ENCODE results near the gene CCNG1. TPM values are rescaled to one million over a fixed set of nuclear protein-coding genes. Genes with fewer than 3 reads are reported as not detected.
A peak's percentile ranks its signal among the peaks of the same experiment; 100 is the strongest.
"Not testable (repeated sequence)": the region's sequence is repeated elsewhere in the genome, so short reads cannot be mapped to it uniquely, and the experiment has no call there.

CCNG1 gene, protein sequence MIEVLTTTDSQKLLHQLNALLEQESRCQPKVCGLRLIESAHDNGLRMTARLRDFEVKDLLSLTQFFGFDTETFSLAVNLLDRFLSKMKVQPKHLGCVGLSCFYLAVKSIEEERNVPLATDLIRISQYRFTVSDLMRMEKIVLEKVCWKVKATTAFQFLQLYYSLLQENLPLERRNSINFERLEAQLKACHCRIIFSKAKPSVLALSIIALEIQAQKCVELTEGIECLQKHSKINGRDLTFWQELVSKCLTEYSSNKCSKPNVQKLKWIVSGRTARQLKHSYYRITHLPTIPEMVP
- 73.5 TPM for total RNA-seq

DNA sequence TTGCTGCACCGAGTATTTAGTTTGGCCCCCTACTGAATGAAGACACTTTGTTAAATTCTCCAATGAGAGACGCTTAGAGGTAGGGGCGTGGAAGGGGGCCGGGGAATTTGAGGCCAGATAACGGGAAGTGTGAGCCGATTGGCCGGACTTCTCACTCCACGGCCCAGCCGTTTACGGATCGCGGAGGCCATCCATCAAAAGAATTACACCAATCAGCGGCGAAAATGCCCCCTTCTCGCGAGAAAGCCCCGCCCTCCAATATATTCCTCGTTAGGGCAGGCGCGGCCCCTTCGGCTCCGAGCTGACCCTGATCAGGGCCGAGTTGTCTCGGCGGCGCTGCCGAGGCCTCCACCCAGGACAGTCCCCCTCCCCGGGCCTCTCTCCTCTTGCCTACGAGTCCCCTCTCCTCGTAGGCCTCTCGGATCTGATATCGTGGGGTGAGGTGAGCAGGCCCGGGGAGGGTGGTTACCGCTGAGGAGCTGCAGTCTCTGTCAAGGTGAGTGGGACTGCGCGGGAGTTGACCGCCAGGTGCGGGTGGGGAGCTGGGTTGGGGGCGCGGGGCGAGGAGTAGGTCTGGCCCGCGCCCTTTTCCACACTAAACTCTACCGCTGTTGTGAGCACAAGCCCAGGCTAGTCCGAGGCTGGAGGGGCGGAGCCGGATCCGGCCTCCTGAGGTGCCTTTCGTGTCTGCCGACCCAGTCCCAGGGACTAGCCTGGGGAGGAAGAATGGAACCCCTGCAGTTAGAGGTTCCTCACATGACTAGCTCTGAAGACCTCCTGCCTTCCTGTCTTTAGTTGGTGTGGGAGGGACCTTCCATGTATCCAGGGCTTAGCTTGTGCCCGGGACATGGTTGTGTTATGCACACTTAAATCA lies at the start of gene CCNG1:
CCNG1 (plus strand) TSS at position 287 of the 874 bp plus-strand sequence. CDS start 1,662 bp downstream, outside the sequence.
- ATAC-seq = peak; percentile 94

DNA sequence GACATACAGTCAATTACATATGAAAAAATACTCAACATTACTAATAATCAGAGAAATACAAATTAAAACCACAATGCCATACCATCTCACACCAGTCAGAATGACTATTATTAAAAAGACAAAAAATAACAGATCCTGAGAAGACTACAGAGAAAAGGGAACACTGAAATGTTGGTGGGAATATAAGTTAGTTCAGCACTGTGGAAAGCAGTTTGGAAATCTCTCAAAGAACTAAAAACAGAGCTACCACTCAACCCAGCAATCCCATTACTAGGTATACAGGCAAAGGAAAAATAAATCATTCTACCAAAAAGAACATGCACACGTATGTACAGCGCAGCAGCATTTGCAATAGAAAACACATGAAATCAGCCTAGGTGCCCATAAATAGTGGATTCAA lies 41.6 kb upstream of the CCNG1 start:
- no peak for ATAC-seq

DNA sequence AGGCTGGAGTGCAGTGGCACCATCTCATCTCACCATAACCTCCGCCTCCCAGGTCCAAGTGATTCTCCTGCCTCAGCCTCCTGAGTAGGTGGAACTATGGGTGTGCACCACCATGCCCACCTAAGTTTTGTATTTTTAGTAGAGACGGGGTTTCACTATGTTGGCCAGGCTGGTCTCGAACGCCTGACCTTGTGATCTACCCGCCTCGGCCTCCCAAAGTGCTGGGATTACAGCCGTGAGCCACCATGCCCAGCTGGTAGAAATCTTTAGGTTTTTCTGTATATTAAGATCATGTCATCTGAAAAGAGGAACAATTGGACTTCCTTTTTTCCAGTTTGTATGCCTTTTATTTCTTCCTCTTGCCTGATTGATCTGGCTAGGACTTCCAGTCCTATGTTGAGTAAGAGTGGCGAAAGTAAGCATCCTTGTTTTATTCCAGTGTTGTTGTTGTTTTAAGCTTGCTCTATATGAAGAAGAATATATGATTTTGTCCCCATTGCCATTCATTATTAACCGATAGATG lies 40.5 kb upstream of the CCNG1 start:
- not testable (repeated sequence) for ATAC-seq

GRCh38 chr5:163397354-163397753 lies 40.0 kb upstream of the CCNG1 start:
- ATAC-seq = no peak

- ATAC-seq = no peak
Measured at GRCh38 chr5:163399923-163400322, 37.5 kb upstream of the CCNG1 start.

- no peak for ATAC-seq
Measured at GRCh38 chr5:163401271-163401670, 36.1 kb upstream of the CCNG1 start.

GRCh38 chr5:163402007-163402406 lies 35.4 kb upstream of the CCNG1 start:
- ATAC-seq = no peak

- no peak for ATAC-seq
Measured at GRCh38 chr5:163404364-163405173, 32.8 kb upstream of the CCNG1 start.

DNA sequence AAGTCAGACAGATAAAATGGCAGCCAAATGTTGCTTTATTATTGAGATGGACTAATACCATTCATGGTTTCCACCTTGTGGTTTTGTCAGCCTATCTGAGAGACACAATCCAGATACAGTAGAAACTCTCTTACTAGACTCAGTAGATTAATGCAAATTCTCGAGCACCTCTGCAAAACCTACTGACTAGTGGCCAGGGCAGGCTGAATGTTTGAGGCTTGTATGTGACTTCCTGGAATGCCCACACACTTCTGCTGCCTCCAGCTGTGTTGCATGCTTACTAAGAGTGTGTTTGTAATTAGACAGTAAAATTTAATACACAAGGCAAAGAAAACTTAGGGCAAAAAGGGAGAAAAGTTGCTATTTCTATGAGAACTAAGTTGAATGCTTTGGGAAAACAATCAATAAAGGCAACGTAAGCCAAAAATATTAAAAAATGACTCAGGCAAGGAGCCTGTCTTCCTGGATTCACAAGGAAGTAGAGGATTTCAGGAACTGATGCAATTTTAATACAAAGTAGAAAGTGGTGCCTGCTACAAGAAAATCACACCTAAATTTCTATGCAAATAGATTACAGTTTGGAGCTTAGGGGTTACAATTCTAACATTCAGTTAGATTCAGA lies 30.2 kb upstream of the CCNG1 start:
- peak; percentile 53 for ATAC-seq

- ATAC-seq = peak; percentile 81
Measured at GRCh38 chr5:163408311-163408923, 29.0 kb upstream of the CCNG1 start.

DNA sequence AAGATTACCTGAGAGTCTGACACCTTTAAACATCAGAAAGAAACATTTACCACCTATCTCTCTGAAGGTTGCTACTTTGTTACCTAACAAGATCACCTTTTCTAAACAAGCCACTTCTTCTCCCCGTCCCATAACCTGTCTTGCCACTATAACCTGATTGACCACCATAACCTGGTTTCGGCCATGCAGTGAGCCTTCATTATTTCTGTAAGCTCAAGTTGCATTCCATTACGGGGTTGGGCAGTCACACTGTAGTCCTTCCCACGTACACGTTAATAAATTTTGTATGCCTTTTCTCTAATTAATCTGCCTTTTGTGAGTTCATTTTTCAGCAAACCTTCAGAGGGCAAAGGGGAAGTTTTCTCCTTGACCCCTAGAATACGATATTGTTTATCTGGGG lies 28.0 kb upstream of the CCNG1 start:
- ATAC-seq = peak; percentile 96

DNA sequence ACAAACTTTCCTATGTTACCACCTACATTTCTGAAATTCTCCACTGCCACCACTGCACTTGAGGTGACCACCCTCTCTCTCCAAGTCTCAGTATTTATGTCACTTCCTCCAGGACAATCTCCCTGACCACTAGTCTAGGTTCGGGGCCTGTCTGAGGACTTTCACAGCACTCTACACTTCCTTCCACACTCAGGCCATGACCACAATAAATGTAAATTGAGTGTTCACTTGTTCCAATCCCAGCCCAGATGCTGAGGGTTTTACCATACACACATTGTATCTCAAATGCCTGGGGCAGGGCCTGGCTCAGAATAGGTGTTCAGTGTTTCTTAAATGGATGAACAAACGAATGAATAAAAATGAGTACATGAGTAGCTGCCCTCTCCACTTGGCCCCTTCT lies 26.9 kb upstream of the CCNG1 start:
- ATAC-seq = no peak

DNA sequence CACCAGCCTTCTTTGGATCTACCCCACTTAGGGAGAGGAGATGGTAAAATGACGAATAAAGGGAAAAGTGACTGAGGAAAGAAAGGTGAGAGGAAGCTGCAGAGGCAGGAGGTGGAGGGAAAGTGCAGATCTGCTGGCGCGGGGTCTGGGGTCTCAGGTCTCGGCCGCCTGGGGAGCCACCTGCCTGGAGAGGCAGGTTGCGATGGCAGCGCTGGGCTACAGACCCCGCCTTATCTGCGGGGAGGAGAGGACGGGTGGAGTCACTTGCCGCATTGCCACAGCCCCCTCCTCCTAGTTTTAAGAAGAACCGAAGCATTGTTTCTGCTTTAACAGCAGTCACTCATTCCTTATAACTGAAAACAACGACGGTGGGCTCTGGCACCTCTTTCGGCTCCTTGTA lies 21.7 kb upstream of the CCNG1 start:
- not testable (repeated sequence) for ATAC-seq

GRCh38 chr5:163424836-163425235 lies 12.6 kb upstream of the CCNG1 start:
- no peak for ATAC-seq

DNA sequence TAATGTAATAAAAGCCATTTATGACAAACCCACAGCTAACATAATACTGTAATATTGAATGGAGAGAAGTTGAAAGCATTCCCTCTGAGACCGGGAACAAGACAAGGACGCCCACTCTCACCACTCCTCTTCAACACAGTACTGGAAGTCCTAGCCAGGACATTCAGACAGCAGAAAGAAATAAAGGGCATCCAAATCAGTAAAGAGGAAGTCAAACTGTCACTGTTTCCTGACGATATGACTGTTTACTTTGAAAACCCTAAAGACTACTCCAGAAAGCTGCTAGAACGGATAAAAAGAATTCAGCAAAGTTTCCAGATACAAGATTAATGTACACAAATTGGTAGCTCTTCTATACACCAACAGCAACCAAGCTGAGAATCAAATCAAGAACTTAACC lies 11.3 kb upstream of the CCNG1 start:
- not testable (repeated sequence) for ATAC-seq

DNA sequence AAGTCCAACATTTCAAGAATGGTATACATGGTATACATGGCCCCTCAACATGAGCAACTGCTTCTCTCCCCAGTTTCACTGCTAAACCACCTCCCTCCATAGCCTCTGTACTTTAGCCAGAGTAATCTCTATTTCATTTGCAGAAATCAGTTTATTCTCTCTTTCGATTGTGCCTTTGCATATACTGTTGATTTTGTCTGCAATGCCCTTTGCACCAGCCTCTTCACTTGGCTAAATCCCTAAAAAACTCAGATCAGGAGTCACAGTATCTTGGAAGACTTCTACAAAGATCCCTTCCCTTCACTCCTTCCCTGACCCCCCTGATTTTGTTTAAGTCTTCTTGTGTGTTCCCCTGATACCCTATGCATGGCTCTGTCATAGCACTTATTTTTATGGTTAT lies 4.9 kb upstream of the CCNG1 start:
- ATAC-seq = no peak

DNA sequence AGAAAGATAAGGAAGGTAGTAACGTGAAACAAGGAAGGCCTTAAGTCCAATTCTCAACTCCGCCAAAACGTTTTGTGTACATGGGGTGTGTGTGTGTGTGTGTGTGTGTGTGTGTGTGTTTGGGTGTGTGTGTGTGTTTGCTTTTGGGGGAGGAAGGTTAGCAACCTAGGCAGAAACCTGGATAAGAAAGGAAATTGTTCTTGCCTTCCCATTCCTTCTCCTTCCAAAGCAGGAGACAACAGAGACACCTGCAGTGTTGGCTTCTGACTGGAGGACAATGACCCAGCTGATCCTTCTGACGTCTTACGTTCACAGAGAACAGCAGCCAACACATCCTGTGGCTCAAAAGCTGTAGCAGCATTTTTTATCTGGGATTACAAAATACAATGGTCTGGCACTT lies 4.1 kb upstream of the CCNG1 start:
- no peak for ATAC-seq

DNA sequence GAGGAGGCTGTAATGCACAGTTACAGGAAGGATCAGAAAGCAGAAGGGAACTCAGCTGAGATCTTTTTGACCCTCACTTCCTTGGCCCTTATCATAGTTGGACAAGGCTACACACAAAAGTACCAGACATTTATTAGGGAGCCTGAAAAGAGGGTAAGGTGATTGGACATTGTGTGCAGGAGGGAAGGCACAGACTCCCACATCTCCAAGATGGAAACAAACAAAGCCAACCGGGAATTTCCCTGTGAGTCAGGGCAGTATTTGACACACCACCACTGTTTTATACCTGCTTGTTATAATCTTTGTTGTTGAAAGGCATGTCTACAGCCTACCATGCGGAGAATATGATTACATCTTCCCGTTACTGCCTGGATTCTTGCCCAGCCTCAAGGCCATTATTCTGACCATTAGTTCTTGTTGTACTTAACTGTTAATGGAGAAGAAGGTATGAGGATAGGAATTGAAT lies 3.0 kb upstream of the CCNG1 start:
- no peak for ATAC-seq

DNA sequence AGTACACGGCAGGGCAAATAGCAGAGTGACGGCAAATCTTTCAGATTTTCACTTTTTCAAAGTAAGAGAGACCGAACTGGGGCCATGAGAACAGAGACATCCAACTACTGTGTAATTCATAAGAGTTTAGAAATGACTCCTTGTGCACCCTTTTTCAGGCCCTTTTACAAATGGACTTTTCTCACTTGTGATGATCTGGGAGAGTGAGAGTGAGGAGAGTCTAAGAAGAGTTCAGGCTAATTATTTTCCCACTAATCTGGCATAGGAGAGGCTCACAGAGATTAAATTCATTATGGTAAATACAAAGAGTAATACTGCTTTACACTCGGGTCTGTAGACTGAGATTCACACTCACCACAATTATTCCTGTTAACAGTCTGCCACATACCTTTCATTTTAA lies 880 bp upstream of the CCNG1 start:
- no peak for ATAC-seq

GRCh38 chr5:163437011-163437308 lies 435 bp upstream of the CCNG1 start:
- ATAC-seq = no peak

GRCh38 chr5:163439092-163439425 lies 1.7 kb downstream of the CCNG1 start:
- ATAC-seq = no peak

DNA sequence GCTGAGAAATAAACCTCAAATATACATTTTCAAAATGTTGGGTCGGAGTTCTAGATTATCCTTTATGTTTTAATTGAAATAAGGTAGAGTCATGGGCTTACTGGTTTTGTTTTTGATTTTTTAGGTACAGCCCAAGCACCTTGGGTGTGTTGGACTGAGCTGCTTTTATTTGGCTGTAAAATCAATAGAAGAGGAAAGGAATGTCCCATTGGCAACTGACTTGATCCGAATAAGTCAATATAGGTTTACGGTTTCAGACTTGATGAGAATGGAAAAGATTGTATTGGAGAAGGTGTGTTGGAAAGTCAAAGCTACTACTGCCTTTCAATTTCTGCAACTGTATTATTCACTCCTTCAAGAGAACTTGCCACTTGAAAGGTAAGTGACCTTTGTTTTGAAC lies 3.6 kb downstream of the CCNG1 start:
- no peak for ATAC-seq
